ENCODE data around the gene OSBP2.

OSBP2 gene

GRCh38 chr22:30932661-30933060, 238.0 kb downstream of the OSBP2 start:
- DNase-seq (ENCODE audit: insufficient read length, low spot score) (no peak), FAIRE-seq (no peak)
- TF ChIP-seq, protein P1, sequence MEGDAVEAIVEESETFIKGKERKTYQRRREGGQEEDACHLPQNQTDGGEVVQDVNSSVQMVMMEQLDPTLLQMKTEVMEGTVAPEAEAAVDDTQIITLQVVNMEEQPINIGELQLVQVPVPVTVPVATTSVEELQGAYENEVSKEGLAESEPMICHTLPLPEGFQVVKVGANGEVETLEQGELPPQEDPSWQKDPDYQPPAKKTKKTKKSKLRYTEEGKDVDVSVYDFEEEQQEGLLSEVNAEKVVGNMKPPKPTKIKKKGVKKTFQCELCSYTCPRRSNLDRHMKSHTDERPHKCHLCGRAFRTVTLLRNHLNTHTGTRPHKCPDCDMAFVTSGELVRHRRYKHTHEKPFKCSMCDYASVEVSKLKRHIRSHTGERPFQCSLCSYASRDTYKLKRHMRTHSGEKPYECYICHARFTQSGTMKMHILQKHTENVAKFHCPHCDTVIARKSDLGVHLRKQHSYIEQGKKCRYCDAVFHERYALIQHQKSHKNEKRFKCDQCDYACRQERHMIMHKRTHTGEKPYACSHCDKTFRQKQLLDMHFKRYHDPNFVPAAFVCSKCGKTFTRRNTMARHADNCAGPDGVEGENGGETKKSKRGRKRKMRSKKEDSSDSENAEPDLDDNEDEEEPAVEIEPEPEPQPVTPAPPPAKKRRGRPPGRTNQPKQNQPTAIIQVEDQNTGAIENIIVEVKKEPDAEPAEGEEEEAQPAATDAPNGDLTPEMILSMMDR (IDR thresholded peaks at IDR 0.05; ENCODE audit: insufficient read depth, missing control alignments) = no peak

DNA sequence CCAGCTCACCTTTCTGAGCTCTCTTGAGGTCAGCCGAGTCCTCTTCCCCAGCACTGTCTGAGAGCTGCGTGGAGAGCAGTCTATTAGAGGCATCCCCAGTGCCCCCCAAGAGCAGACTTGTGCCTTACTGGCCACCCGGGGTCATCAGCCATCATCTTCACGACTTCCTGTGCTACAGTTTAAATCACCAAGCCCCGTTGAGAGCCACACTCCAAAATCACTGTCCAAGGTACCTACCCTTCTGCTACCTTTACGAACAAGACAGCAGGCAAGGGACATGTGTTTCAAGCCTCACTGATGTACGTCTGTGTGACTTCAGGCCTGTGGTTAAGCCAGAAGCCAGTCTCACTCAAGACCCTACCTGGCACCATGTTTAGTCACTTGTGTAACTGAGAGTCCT, 238.8 kb downstream of the OSBP2 start:
- DNase-seq (ENCODE audit: insufficient read length, low spot score) = no peak
- TF ChIP-seq, protein P1 (IDR thresholded peaks at IDR 0.05; ENCODE audit: insufficient read depth, missing control alignments) = no peak
- FAIRE-seq = no peak

GRCh38 chr22:30934053-30934452, 239.4 kb downstream of the OSBP2 start:
- DNase-seq (ENCODE audit: insufficient read length, low spot score) (no peak), FAIRE-seq (no peak)
- TF ChIP-seq, protein P1 (IDR thresholded peaks at IDR 0.05; ENCODE audit: insufficient read depth, missing control alignments) = no peak

GRCh38 chr22:30940685-30941362, 246.2 kb downstream of the OSBP2 start:
- no peak for DNase-seq (ENCODE audit: insufficient read length, low spot score)
- TF ChIP-seq, protein P1 (IDR thresholded peaks at IDR 0.05; ENCODE audit: insufficient read depth, missing control alignments) = no peak
- no peak for FAIRE-seq

GRCh38 chr22:30941363-30941740, 246.7 kb downstream of the OSBP2 start:
- FAIRE-seq (no peak), DNase-seq (ENCODE audit: insufficient read length, low spot score) (no peak)
- TF ChIP-seq, protein P1 (IDR thresholded peaks at IDR 0.05; ENCODE audit: insufficient read depth, missing control alignments) = no peak

- DNase-seq (ENCODE audit: insufficient read length, low spot score) (no peak), FAIRE-seq (no peak)
- TF ChIP-seq, protein P1 (IDR thresholded peaks at IDR 0.05; ENCODE audit: insufficient read depth, missing control alignments) = no peak
Measured at GRCh38 chr22:30943368-30943767, 248.7 kb downstream of the OSBP2 start.

- FAIRE-seq (no peak), DNase-seq (ENCODE audit: insufficient read length, low spot score) (no peak)
- TF ChIP-seq, protein P1 (IDR thresholded peaks at IDR 0.05; ENCODE audit: insufficient read depth, missing control alignments) = no peak
Measured at GRCh38 chr22:30944986-30945385, 250.3 kb downstream of the OSBP2 start.
